Karpas-422 (cell line): ENCODE data around the gene AZI2. TPM values are rescaled to one million over a fixed set of nuclear protein-coding genes. Genes with fewer than 3 reads are reported as not detected.

ENCODE experiments used
- DNase-seq: peaks from one replicate; pipeline ENCODE4 v3.0.0-alpha.2; 2015
- H2AFZ ChIP-seq: fragments of 200-600 bp; sonication (generic); 2 replicates; pipeline ENCODE4 v1.6.1; 2014; ENCODE audit warnings: antibody characterized with exemption, low read length, mixed read lengths
- H3K27ac ChIP-seq: fragments of 200-600 bp; sonication (generic); 2 replicates; pipeline ENCODE4 v1.5.1; 2014; ENCODE audit warnings: mild to moderate bottlenecking, low read length, moderate library complexity
- H3K27me3 ChIP-seq: fragments of 200-600 bp; sonication (generic); 2 replicates; pipeline ENCODE4 v1.6.1; 2014; ENCODE audit warnings: low read length, mixed read lengths
- H3K36me3 ChIP-seq: fragments of 200-600 bp; sonication (generic); 2 replicates; pipeline ENCODE4 v1.6.1; 2014; ENCODE audit warnings: low read length, mixed read lengths; ENCODE audit not compliant: insufficient read depth
- H3K4me1 ChIP-seq: fragments of 200-600 bp; sonication (generic); 2 replicates; pipeline ENCODE4 v1.6.1; 2014; ENCODE audit warnings: mild to moderate bottlenecking, low read length, mixed read lengths
- H3K4me2 ChIP-seq: fragments of 200-600 bp; sonication (generic); 2 replicates; pipeline ENCODE4 v1.6.1; 2014; ENCODE audit warnings: low read length, low read depth, mild to moderate bottlenecking; ENCODE audit not compliant: poor library complexity, severe bottlenecking
- H3K4me3 ChIP-seq: fragments of 200-600 bp; sonication (generic); 2 replicates; pipeline ENCODE4 v1.5.1; 2014; ENCODE audit warnings: mild to moderate bottlenecking, antibody characterized with exemption, low read length, mixed read lengths
- H3K79me2 ChIP-seq: fragments of 200-600 bp; sonication (generic); 2 replicates; pipeline ENCODE4 v1.6.1; 2014; ENCODE audit warnings: mild to moderate bottlenecking, low read length, mixed read lengths
- H3K9ac ChIP-seq: fragments of 200-600 bp; sonication (generic); 2 replicates; pipeline ENCODE4 v1.6.0; 2014; ENCODE audit warnings: low read length
- H3K9me2 ChIP-seq: fragments of 200-600 bp; sonication (generic), shearing (Covaris generic); replicated peaks from 2 replicates; pipeline ENCODE4 v1.6.0; 2014; ENCODE audit warnings: mild to moderate bottlenecking, low read length, moderate library complexity; ENCODE audit not compliant: insufficient read depth
- H3K9me3 ChIP-seq: fragments of 300-700, 200-600 bp; sonication (generic); 2 replicates; pipeline ENCODE4 v1.6.1; 2014; ENCODE audit warnings: low read length, mixed read lengths
- H4K20me1 ChIP-seq: fragments of 200-600 bp; sonication (generic); 2 replicates; pipeline ENCODE4 v1.6.1; 2014; ENCODE audit warnings: mild to moderate bottlenecking, antibody characterized with exemption, low read length, low read depth; ENCODE audit not compliant: insufficient read depth
- total RNA-seq: library from RNA; depleted of rRNA; stranded (reverse); fragments of >200 nt; shearing (Covaris generic); gene quantifications from 2 replicates; pipeline ENCODE4 v1.2.3, GENCODE V29; 2014; ENCODE audit warnings: low replicate concordance

The AZI2 gene
- total RNA-seq, 1 experiment from 2014 or later, result 38.1 TPM

GRCh38 chr3:28345690-28346089, 2.9 kb downstream of the AZI2 start:
- no peaks in the 10 kb centered on the region for H3K9me3 ChIP-seq
- H3K9ac ChIP-seq, result no peak overlapping the region

DNA sequence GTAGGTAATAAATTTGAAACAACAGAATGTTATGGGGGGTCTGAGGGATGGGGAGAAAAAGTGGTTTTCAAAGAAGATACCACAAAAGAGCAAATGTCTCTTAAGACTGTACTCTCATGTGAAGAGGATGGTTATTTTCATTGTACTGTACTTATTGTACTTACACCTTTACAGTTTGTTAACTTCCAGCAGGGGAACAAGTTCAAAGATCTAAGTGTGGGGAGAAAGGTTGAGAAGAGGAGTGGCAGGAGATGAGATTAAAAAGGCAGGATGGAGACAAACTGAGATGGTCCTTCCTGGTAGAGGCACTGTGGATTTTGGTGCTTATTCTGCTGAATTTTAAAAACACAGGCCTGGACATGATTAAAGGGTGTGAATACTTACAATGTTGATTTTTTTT, 5.5 kb downstream of the AZI2 start:
- peaks cover 83% of the 10 kb centered on the region for H3K79me2 ChIP-seq
- no peak for DNase-seq
- H3K4me3 ChIP-seq, result no peak overlapping the region
- peaks cover 15% of the 10 kb centered on the region; the same call in 1 of the 2 replicates for H3K36me3 ChIP-seq
- H3K9me2 ChIP-seq, result no peaks in the 10 kb centered on the region
- H2AFZ ChIP-seq, result no peak overlapping the region
- no peaks in the 10 kb centered on the region for H3K9me3 ChIP-seq
- no peak overlapping the region for H3K9ac ChIP-seq
- H3K4me1 ChIP-seq, result peaks cover 51% of the 10 kb centered on the region
- no peak overlapping the region for H3K27ac ChIP-seq
- H3K4me2 ChIP-seq, result no peak overlapping the region
- H3K27me3 ChIP-seq, result no peaks in the 10 kb centered on the region
- H4K20me1 ChIP-seq, result no peaks in the 10 kb centered on the region; the same call in 1 of the 2 replicates

More at GRCh38 chr3:28345690-28346089, 2.9 kb downstream of the AZI2 start:
- Histone ChIP-seq H3K4me3 (no peak overlapping the region), H3K79me2 (peaks cover 78% of the 10 kb centered on the region), H2AFZ (no peak overlapping the region), H3K27me3 (no peaks in the 10 kb centered on the region), H3K27ac (no peak overlapping the region), H3K36me3 (no peaks in the 10 kb centered on the region), H3K4me2 (peak overlapping the region; percentile 83), H3K4me1 (peaks cover 61% of the 10 kb centered on the region), H3K9me2 (no peaks in the 10 kb centered on the region), H4K20me1 (no peaks in the 10 kb centered on the region; the same call in 1 of the 2 replicates)
- peak; percentile 37 for DNase-seq

GRCh38 chr3:28337230-28337629, 11.4 kb downstream of the AZI2 start:
- H3K9me2 ChIP-seq, result no peaks in the 10 kb centered on the region
- no peak overlapping the region for H3K9ac ChIP-seq
- no peak overlapping the region for H3K4me2 ChIP-seq
- no peak overlapping the region for H2AFZ ChIP-seq
- no peaks in the 10 kb centered on the region for H3K9me3 ChIP-seq
- H3K27ac ChIP-seq, result no peak overlapping the region
- DNase-seq, result no peak
- H4K20me1 ChIP-seq, result no peaks in the 10 kb centered on the region
- H3K27me3 ChIP-seq, result no peaks in the 10 kb centered on the region
- peaks cover 20% of the 10 kb centered on the region; the same call in 1 of the 2 replicates for H3K36me3 ChIP-seq
- peaks cover 26% of the 10 kb centered on the region for H3K79me2 ChIP-seq
- H3K4me1 ChIP-seq, result no peaks in the 10 kb centered on the region
- H3K4me3 ChIP-seq, result no peak overlapping the region

DNA sequence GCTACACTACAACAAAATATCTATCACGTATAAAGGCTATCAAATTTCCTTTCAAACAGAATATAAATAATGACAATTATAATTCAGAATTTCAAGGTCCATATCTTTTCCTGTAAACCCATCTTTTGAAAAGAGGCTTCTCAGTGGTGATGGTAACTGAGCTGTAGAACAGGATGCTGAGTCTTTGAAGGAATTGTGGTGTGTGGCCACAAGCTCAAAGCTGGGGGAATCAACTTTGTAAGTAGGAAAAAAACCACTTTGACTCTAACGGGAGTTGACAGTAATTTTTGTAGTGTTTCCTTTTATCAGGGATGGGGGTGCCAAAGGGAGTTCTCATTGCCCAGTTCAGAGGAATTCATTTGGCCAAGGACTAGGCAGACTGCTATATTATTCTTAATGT, 13.4 kb downstream of the AZI2 start:
- Histone ChIP-seq H3K36me3 (peaks cover 21% of the 10 kb centered on the region; the same call in 1 of the 2 replicates), H4K20me1 (no peaks in the 10 kb centered on the region), H3K4me3 (no peak overlapping the region), H3K4me1 (no peaks in the 10 kb centered on the region), H2AFZ (no peak overlapping the region), H3K79me2 (peaks cover 11% of the 10 kb centered on the region; the same call in 1 of the 2 replicates), H3K9me2 (no peaks in the 10 kb centered on the region), H3K27ac (no peak overlapping the region), H3K9me3 (no peaks in the 10 kb centered on the region), H3K9ac (no peak overlapping the region), H3K4me2 (no peak overlapping the region), H3K27me3 (no peaks in the 10 kb centered on the region)
- no peak for DNase-seq

GRCh38 chr3:28334552-28334951, 14.1 kb downstream of the AZI2 start:
- Histone ChIP-seq H3K27ac (no peak overlapping the region), H4K20me1 (no peaks in the 10 kb centered on the region), H3K36me3 (peaks cover 14% of the 10 kb centered on the region; the same call in 1 of the 2 replicates), H3K4me2 (no peak overlapping the region), H3K79me2 (peaks cover 4% of the 10 kb centered on the region; the same call in 1 of the 2 replicates), H2AFZ (no peak overlapping the region), H3K9me2 (no peaks in the 10 kb centered on the region), H3K27me3 (no peaks in the 10 kb centered on the region), H3K4me3 (no peak overlapping the region), H3K9ac (no peak overlapping the region), H3K4me1 (no peaks in the 10 kb centered on the region), H3K9me3 (no peaks in the 10 kb centered on the region)
- no peak for DNase-seq

DNA sequence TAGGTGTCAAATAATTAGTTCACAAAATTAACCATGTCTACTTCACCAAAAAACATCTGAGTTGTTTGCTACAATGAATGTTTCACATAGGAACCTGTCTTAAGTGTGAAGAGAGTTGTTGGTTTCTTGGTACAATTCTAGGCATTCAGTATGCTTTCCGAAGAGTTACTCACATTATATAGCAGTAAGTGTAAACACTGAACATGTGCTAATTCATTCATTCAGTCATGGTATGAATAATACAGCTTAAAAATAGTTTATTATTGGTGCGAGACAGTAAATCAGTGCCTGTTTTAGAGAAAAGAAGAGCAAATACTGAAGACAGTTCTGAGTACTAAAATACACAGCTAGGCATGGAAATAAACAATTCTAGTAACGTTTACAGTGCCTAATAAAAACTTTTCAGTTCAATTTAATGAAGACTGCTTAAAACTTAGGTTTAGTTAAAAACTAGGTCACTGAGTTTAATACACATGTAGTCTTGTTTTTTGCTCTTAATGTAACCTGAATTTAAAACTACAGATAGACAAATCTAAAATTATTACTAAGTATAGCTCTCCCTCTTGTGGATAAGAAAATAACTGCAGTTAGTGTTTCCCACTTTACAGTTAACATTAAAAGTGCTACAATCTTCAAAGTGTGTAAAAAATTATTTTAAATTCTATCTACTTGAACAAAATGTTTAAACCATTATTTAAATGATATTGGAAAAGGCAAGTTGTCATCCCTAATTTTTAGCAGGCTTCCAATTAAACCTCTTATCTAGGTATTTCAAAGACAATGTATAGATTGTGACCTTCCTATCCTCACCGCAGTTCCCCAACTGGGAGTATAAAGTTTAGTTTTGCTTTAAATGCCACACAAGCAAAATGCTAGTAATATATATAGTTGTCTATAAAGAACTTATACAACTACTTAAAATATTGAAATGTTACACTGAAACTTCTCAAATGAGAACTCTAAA, 20.2 kb downstream of the AZI2 start:
- Histone ChIP-seq H3K4me3 (no peak overlapping the region), H4K20me1 (no peaks in the 10 kb centered on the region), H2AFZ (no peak overlapping the region), H3K4me2 (no peak overlapping the region), H3K4me1 (no peaks in the 10 kb centered on the region), H3K9ac (no peak overlapping the region), H3K9me3 (no peaks in the 10 kb centered on the region), H3K79me2 (no peaks in the 10 kb centered on the region), H3K36me3 (peaks cover 19% of the 10 kb centered on the region; the same call in 1 of the 2 replicates), H3K27me3 (no peaks in the 10 kb centered on the region), H3K9me2 (no peaks in the 10 kb centered on the region), H3K27ac (no peak overlapping the region)
- DNase-seq, result peak; percentile 71

DNA sequence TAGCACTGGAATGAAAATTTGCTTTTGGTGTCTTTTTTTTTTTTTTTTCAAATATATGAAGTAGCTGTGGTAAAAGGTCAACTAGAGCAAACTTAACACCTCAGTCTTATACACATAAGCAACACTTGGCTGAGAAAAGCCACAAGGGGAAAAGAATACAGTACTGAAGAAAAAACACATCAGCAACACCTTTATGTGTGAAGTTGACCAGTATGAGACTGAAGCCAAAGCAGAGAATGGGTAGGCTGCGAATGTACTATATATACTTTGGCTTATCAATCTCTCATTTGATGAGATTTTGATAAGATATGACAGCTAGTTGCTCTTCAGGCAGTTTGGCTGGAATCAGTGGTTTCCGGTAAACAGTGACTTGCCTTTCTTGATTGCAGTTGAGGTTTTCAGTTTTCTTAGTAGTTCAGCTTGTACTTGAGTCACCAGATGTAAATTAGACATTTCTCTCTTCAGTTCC, 22.1 kb downstream of the AZI2 start:
- Histone ChIP-seq H3K9me2 (no peaks in the 10 kb centered on the region), H3K9ac (no peak overlapping the region), H3K36me3 (peaks cover 29% of the 10 kb centered on the region), H3K4me1 (no peaks in the 10 kb centered on the region), H3K4me3 (no peak overlapping the region), H3K4me2 (no peak overlapping the region), H3K27me3 (no peaks in the 10 kb centered on the region), H2AFZ (no peak overlapping the region), H3K9me3 (no peaks in the 10 kb centered on the region), H4K20me1 (no peaks in the 10 kb centered on the region), H3K79me2 (no peaks in the 10 kb centered on the region), H3K27ac (no peak overlapping the region)
- no peak for DNase-seq

GRCh38 chr3:28322464-28322863, 26.2 kb downstream of the AZI2 start:
- H3K9ac ChIP-seq, result no peak overlapping the region
- DNase-seq, result no peak
- no peak overlapping the region for H3K4me2 ChIP-seq
- H3K9me2 ChIP-seq, result no peaks in the 10 kb centered on the region
- H3K27ac ChIP-seq, result no peak overlapping the region
- H2AFZ ChIP-seq, result no peak overlapping the region
- H3K79me2 ChIP-seq, result peaks cover 7% of the 10 kb centered on the region; the same call in 1 of the 2 replicates
- no peak overlapping the region for H3K4me3 ChIP-seq
- H3K27me3 ChIP-seq, result no peaks in the 10 kb centered on the region
- no peaks in the 10 kb centered on the region for H3K9me3 ChIP-seq
- no peaks in the 10 kb centered on the region for H3K4me1 ChIP-seq
- H4K20me1 ChIP-seq, result no peaks in the 10 kb centered on the region
- H3K36me3 ChIP-seq, result peaks cover 46% of the 10 kb centered on the region
